Amygdala (tissue), 56 donors: ENCODE data around the gene MYO1D.
"Not testable (repeated sequence)": the region's sequence is repeated elsewhere in the genome, so short reads cannot be mapped to it uniquely, and the experiment has no call there.

Source experiments
- DNase-seq, 56 donors: peaks; one replicate each; lab custom pipeline; 2025; lab: John Stamatoyannopoulos, UW

MYO1D gene

DNA sequence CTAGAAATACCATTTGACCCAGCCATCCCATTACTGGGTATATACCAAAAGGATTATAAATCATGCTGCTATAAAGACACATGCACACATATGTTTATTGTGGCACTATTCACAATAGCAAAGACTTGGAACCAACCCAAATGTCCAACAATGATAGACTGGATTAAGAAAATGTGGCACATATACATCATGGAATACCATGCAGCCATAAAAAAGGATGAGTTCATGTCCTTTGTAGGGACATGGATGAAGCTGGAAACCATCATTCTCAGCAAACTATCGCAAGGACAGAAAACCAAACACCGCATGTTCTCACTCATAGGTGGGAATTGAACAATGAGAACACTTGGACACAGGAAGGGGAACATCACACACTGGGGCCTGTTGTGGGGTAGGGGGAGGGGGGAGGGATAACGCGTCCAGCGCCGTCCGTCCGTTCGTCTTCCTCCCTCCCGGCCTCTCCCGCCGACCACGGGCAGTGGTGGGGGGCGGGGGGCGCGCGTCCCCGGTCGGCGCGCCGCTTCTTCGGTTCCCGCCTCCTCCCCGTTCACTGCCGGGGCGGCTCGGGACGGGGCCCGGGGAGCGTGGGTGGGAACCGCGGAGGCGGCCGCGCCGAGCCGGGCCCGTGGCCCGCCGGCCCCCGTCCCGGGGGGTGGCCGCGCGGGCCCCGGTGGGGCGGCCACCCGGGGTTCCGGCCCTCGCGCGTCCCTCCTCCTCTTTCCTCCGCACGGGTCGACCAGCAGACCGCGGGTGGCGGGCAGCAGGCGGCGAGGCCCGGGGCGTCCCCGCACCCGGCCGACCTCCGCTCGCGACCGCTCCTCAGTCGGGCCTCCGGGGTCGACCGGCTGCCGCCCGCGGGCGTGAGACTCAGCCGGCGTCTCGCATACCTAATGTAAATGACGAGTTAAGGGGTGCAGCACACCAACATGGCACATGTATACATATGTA is 54.7 kb downstream of the MYO1D start:
- DNase-seq: not testable (repeated sequence)

DNA sequence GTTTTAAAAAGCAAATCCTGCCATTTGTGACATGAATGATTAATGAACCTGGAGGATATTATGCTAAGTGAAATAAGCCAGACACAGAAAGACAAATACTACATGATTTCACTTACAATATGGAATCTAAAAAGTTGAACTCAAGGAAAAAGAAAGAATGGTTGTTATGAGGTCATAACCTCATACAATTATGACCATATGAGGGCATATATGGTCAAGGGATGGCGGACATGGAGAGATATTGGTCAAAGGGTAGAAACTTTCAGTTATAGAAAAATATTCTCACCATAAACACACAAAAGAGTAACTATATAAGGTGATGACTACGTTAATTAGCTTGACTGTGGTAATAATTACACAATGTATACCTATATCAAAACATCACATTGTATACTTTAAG is 56.5 kb downstream of the MYO1D start:
- no peak for DNase-seq

DNA sequence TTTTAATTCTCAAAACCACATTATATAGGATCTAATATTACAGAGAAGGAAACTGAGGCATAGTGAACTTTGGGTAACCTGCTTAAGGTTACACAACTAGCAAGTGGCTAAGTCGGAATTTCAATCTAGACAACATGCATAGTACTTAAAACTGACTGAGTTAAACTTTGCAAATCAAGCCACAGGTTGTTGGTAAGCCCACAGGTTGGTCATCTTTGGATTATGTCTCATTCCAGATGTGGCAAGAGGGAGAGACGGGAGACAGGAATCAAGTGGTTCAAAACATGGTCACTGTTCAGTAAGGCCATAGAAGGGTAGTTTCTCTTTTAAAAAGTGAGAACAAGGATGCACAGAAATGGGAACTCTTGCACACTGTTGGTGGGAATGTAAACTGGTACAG is 57.1 kb downstream of the MYO1D start:
- DNase-seq: no peak

DNA sequence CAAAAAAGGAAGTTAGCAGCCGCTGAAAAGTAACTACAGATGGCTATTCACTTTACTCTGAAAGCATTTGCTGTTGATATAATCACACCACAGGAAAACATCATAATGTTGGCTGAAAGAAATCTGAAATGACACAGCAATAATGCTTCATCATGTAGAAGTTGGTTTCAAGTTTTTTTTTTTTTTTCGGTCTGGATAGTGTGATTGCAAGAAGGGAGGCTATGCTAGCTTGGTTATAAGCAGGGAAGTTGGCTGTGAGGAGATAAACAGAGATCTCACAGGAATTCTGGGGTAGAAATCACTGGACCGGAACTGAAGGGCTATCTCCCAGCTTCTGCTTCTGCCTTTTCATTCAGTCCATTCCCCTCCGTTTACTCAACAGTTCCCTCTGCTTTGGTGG is 57.9 kb downstream of the MYO1D start:
- DNase-seq: no peak

DNA sequence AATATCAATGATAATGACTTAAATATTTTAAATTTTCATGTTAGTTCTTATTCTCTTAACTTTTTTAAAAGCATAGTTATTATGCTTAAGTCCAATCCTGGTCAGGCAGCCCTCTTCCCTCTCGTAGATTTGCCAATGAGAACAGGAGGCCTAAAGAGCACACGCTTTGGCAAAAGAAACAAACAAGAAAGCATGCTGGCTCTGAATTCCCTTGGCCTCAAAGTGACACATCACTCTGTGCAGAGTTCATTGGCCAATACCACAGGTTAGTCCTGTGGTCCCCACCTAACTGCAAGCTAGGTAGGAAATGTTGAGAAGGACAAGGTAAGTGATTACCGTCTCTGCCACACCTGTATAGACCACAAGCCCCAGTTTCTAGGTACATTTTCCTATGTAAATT is 61.5 kb downstream of the MYO1D start:
- DNase-seq: no peak

DNA sequence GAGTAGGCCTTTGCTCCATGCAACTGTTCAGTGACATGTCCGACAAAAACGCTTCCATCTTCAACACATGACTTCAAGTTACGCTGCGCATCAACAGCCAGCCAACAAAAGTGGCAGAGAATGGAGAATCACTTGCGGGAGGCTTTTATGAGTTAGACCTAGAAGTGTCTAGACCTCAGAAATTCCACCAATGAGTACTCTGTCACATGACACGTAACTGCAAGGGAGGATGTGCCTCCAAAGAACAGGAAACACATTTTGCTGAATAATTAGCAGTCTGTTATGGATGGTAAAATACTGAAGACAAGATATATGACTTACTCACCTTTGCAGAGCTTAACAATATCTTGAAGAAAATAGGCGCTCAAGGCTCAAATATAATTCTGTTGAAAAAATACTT is 62.1 kb downstream of the MYO1D start:
- DNase-seq: no peak

DNA sequence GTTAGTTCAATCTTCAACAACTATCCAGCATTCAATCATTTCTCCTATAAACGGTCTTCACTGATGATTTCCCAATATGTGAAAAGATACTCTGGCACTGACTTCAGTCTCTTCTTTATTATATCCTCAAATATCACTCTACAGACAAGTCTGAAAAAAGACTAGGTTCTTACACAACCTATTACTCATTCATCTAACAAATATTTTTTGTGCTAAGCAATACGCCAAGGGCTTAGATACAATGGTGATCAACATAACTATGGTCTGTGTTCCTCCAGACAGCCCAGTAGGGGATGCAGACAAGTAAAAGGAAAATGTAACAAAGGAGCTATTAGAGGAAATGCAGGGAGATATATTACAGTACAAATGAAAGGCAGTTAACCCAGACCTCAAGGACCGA is 63.9 kb downstream of the MYO1D start:
- DNase-seq: no peak

DNA sequence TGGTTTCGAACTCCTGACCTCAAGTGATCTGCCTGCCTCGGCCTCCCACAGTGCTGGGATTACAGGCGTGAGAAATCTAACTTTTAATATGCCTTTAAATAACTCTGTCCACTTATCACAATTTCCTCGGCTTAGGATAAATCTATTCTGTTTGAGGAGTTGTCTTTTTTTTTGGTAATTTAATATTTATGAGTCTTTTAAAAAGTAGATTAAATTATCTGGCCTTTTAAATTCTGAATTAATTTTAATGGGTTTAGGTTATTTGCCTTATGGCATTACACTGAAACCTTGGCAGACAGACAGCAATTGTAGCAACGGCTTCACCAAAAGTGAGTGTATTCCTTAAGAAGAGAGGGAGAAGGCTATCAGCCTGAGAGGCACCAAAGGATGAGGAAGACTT is 66.2 kb downstream of the MYO1D start:
- DNase-seq: no peak

DNA sequence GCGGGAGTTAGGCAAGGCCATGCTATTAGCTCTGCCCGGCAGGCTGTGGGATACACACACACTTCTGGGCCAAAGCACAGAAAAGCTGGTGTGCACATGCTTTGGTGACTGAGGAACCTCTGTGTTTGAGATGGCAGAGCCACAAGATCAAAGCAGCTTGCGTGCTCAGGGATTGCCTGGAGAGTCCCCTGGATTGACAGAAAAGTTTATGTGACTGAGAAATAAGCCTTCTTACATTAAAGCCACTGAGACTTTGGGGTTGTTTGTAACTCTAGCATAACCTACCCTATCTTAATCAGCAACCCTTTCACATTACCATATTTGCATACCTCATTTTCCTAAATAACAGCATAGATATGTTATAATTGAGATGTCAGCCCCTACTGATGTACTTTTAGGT is 69.3 kb downstream of the MYO1D start:
- DNase-seq: no peak

DNA sequence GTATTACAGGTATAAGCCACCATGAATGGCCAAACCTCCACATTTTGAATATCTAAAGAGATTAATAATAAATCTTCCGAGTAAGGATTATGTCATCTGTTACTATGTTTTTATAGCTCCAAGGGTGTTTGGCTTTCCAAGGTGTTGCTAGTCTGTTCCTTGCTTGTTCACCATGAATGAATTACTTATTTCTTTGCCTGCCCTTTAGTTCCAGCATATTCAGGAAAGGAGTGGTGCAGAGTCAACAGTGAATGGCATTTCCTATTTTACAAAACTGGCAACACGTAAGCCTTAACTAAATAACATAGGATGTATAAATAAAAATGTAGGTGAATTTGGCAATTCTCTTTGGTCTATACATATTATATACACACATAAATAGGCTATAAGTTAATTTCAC is 70.3 kb downstream of the MYO1D start:
- no peak for DNase-seq

DNA sequence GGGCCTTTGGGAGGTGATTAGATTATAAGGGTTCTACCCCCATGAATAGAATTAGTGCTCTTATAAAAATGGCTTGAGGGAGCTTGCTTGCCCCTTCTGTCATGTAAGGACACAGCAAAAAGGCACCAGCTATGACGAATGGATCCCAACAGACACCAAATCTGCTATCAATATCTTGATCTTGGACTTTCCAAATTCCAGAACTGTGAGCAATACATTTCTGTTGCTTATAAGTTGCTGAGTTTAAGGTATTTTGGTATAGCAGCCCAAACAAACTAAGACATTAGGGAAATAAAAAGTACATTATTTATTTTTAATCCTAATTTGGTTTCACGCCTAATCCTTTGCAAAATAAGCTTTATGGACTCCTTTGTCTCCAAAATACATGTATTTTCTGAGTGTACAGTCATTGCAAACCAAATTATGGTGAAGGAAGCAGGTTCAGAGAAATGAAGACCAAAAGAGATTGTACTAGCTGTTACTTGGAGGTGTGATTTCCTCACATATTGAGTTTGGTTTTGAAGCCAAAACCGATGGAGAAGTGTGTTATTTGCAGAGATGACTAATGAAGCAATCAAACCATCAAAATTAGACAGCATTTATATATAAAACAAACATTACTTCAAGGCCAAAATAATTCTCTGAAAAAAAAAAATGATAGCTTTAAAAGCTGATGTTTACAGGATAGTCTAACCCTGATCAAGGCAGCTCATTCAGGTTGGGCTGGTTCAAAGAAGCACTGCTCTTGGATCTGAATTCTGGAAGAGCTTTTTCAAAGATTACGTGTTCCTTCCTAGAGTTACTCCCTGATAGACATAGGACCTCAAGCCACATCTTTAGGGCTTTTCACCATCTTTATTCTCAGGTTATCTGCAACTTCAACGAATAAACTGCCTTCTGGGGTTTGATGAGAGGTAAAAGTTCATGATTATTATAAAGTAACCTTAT is 71.6 kb downstream of the MYO1D start:
- no peak for DNase-seq

DNA sequence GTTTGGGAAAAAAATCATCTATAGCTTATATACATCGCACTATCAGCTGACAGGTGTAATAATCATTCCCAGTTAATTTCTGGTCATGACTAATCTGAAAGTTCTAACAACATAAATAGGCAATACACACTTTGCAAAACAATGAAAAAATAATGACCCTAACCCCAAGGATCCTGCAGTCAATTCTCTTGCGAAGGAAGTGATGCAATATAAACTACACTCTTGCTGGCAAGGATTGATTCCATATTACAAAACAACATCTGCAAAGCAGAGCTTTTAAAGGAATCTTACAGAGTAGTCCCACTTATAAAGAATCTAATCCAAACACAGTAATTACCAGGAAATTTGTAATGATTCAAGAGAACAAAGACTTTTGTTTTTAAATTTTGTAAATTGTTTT is 73.4 kb downstream of the MYO1D start:
- no peak for DNase-seq

DNA sequence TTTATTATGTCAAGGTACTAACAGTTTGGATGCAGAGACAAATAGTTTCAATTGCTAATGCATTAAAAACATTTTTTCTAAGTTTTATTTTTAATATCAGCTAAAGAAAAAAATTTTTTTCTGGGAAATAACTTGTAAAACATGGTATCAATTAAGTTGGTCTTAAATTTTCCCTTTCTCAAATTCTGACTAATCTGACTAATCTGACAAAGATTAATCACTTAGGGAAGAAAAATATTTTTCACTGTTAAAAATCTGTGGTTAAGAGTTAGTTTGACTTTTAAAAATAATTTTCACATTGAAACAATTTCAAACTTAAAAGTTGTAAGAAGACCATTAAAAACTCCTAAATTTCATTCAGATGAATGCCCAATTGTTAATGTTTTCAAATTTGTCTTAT is 74.6 kb downstream of the MYO1D start:
- DNase-seq: no peak

DNA sequence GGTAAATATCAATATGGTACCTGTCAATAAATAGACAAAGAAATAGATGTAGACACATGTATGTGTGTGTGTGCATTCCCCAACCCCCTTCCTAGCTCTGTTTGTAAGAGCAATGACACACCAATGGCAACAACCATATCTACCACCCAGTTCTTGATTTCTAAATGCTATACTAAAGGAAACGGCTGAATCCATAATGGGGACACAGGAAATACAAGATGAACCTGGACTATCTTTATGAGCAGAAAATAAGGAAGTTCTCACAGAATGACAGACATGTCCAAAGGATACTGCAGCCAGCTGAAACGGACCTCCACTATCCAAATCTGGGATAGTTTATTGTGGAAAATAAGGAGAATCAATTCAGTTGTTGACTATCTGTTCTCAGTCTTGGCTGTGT is 75.3 kb downstream of the MYO1D start:
- no peak for DNase-seq

DNA sequence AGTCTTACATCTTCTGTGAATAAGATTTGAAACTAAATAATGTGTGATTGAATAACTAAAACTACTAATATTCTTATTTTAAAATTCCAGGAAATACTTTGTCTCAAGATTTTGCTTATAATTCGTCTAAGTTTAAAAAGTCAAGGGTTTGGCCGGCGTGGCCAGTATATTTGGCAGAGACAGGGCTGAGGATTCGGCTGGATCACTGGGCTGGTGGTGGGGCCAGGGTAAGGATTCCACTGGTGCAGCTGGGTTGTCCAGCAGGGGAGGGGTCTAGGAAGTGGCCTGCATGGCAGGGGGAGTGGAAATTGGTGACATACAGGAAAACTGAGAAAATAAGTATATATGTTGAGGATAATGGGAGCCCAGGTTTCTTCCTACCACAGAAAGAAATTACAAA is 75.7 kb downstream of the MYO1D start:
- DNase-seq: no peak

DNA sequence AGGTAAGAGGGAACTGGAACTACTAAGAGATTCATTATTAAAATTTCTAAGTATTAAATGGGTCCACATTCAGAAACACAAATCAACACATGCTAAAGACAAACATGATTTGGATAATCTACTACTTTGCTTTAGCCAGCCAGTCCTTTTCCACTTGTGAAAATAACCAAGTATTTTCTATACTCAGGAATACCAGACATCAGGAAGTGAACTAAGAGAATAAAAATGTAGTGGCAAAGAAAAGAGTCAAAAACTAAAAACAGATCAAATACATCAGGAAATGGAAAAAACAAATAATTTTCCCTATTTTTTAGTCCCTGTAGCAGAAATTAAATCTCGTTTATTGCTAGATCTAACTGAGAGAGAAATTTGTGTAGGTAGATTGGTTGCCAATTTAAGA is 78.0 kb downstream of the MYO1D start:
- DNase-seq: no peak

DNA sequence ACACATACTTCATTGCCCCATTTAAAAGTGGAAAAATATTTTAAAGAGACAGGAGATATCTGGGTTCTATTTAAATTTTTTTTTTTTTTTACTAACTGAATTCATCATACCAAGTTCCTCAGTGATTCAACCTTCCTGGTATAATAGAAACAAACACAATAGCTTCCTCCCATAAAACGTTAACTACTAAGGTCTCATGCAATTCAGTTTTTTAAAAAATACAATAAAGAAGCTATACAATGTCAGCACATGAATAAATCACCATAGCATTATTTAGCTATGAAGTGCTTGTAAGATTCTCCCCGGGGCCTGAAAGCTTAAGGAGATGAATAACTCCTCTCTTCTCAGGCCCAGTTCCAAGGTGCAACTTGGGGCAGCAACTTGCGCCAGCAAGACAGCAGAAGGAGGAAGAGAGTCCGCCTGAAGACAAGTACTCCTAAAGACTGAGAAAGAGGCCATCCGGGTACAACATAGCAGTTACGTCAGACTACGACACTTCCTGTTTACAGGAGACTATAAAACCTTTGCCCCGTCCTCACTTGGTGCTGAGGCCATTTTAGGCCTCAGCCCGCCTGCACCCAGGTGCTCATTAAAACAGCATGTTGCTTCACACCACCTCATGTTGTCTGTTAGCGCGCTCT is 81.5 kb downstream of the MYO1D start:
- DNase-seq: no peak

DNA sequence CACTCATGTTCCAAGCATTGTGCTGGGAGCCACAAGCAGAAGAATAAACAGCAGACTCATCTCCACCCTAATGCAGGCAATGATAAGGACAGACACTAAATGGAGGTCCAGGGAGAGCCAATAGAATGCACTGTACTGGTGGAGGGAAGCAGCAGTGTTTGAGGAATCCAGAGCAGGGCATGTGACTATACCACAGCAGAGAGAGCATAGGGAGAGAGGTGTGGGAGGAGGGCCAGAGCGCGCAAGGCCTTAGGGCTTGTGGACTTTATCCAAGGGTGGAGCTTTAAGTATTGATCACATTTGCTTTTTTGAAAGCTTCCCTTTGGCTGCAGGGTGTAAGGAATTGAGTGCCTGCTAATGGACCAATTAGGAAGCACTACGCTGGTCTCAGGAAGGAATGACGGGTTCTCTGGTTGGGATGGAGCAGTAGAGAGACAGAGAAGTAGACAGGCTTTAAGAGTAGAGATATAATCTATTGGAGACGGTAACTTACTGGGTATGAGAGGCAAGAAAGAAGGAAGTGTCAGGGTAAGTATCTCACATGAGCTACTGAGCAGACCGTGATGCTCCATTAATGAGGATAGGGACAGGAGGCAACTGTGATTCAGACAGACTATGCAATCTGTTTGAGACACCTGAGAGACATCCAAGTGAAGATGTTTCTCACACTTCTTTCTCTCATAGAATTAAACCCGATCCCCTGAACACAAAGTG is 82.2 kb downstream of the MYO1D start:
- no peak for DNase-seq

DNA sequence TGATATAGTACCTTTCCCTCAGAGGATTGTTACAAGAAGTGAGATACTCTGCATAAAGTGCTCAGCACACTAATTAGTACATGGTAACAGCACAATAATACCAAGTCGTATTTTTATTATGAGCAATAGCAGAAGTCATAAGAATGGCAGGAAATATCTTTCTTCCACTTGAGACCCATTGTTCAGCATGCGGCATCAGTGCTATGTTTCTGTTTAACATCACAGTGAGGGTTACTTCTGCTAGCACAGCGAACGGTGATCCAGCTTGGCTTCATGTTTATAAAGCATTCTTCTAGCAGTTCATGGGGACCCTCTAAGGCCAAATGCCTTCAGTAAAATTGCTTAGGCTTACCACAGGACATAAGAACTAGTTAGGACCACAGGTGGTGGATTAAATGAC is 83.1 kb downstream of the MYO1D start:
- DNase-seq: no peak

DNA sequence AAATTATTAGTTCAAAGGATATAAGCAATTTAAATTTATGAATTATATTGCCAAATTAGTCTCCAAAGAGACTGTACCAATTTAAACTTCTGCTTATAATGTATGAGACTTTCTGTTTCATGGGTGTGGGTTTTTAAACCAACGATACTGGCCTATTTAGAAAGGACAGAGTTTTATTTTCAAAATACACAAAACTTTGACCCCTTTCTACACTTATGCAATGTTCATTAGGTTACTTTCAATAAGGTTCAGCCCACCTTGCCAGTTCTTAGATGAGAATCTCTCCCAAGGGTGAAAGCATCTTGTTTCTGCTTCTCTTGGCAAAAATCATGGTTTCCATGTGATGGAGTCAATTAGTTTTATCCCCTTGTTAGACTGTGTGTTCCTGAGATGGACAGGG is 84.7 kb downstream of the MYO1D start:
- no peak for DNase-seq
